Daoy (cell line): ENCODE data around the gene DDA1. TPM values are rescaled to one million over a fixed set of nuclear protein-coding genes. Genes with fewer than 3 reads are reported as not detected.

Source experiments
- DNase-seq: peaks from one replicate; pipeline ENCODE4 v3.0.0-alpha.2; 2015; ENCODE audit warnings: low read depth
- total RNA-seq: library from RNA; depleted of rRNA; stranded (reverse); fragments of >200 nt; shearing (Covaris generic); gene quantifications from 2 replicates; pipeline ENCODE4 v1.2.3, GENCODE V29; 2014

The DDA1 gene
- total RNA-seq, 1 experiment from 2014 or later = 63.0 TPM

GRCh38 chr19:17329366-17330261 lies 20.3 kb downstream of the DDA1 start:
- DNase-seq = no peak

DNA sequence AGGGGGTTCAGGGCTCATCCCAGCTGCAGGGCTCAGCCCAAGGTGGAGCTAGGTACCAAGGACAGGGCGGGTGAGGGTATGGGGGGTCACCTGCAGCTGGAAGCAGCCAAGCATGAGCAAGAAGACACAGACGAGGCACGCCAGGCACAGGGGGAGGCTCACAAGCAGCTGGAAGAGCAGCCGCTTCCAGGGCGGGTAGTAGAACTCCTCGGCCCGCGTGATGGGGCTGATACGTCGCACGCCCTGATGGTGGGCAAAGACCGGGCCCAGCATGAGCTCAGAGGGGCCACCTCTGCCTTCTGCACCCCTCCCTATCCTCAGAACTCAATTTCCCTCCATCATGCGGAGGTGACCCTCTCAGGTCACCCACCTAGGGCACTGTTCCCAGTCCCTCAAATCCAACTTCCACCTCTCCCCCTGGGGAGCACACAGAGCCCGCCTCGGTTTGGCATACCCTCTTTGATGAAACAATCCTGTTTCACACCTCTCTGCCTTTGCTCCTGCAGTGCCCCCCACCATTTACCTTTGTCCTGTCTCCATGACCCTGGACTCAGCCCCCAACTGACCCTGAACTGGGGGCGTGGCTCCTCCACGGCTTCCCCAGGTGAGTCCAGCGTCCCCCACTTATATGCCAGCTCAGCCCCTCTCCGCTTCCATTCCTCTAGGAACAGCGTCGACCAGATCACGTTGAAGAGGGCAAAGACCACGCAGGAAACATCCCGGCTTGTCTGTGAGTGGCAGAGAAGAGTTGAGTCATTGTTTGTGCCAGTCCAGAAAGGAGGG lies 21.1 kb downstream of the DDA1 start:
- DNase-seq = no peak

GRCh38 chr19:17331045-17331558 lies 21.7 kb downstream of the DDA1 start:
- DNase-seq = no peak

GRCh38 chr19:17332360-17332676 lies 23.0 kb downstream of the DDA1 start:
- no peak for DNase-seq

DNA sequence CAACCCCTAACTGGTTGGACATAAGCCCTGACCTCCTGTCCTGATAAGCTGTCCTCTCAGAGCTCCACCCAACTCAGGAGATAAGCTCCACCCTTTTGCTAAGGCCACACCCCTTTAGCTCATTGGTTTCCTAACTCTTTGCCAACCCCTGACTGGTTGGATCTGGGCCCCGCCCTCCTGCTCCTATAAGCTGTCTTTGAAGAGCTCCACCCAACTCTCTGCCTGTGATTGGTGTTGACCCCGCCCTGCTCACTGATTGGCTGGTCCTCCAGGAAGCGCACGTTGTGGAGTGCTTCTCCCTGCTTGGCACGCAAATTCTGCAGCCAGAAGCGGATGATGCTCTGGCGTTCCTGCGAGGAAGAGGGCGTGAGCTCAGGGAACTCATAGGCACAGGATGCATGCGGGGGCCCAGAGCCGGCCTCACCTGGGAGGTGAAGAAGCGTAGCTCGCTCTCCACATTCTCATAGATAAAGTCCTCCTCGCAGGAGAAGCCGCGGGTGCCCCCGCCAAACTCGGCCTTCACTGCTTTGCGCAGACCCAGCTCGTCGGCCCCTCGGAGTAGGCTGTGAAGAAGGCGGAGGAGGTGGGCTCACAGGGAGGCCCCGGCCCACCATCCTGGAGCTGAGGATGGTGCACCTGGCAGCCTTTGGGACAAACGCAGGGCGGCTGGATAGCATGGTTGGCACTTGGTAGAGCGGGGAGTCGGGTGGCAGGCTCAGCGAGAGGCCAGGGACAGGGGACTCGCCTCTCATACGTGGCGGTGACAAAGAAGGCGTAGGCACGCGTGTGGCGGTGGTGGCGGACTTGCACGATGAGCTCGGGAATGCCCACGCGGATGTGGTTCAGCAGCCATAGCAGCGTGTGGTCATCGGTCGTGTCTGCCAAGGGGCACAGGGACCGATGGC lies 23.6 kb downstream of the DDA1 start:
- peak; percentile 54 for DNase-seq

- DNase-seq = peak; percentile 92
These were observed 24.4 kb downstream of the DDA1 start for GRCh38 chr19:17333611-17334413.

- DNase-seq = peak; percentile 99
These were observed 25.3 kb downstream of the DDA1 start, which contains the start of gene ANO8 for GRCh38 chr19:17334414-17335409. ANO8 (minus strand) TSS chr19:17334855; CDS start chr19:17334670, 185 bp downstream.

DNA sequence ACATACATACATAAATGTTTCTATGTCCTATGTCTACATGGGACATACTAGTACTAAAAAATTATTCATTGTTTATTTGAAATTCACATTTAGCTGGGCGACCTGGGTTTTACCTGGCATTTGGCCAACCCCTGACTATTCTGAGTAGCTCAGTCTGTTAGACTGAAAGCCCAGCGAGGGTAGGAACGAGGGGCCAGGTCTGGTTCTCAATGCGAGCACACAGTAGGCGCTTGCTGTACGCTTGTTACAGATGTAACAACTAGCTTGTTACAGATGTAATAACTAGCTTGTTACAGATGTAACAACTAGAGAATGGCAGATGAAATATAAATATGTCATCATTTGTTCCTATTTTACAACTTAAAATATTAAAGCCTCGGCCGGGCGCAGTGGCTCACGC lies 26.2 kb downstream of the DDA1 start:
- no peak for DNase-seq

- DNase-seq = peak; percentile 99
These were observed 27.7 kb downstream of the DDA1 start, which contains the start of gene GTPBP3 for GRCh38 chr19:17336872-17337674. GTPBP3 (plus strand) TSS chr19:17337553; CDS start chr19:17337612, 59 bp downstream.

DNA sequence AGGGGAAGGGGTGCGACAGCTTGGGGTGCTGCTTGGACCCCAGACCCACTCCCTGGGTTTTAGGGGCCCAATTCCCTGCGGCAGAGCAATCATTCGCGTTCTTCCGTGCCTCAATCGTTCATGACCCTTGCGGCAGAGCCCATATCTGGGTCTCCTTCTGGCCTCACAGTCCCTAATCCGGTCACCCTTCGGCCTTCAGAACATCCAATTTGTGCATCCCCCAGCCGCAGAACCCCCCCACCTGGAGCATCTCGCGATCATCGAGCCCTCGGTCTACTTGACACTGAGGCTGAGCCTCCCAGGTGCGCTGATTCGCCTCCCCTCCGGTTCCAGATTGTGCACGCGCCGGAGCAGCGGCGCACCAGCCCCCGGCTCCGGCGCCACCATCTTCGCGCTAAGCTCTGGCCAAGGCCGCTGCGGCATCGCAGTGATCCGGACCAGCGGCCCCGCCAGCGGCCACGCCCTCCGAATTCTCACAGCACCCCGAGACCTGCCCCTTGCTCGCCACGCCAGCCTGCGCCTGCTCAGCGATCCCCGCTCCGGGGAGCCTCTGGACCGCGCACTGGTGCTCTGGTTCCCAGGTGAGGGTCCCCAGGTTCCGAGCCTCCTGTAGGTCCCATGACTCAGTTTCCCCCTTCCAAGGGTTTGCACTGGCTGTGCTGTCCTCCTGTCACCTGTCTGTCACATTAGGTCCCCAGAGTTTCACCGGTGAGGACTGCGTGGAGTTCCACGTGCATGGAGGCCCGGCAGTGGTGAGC lies 28.5 kb downstream of the DDA1 start:
- DNase-seq = peak; percentile 39

DNA sequence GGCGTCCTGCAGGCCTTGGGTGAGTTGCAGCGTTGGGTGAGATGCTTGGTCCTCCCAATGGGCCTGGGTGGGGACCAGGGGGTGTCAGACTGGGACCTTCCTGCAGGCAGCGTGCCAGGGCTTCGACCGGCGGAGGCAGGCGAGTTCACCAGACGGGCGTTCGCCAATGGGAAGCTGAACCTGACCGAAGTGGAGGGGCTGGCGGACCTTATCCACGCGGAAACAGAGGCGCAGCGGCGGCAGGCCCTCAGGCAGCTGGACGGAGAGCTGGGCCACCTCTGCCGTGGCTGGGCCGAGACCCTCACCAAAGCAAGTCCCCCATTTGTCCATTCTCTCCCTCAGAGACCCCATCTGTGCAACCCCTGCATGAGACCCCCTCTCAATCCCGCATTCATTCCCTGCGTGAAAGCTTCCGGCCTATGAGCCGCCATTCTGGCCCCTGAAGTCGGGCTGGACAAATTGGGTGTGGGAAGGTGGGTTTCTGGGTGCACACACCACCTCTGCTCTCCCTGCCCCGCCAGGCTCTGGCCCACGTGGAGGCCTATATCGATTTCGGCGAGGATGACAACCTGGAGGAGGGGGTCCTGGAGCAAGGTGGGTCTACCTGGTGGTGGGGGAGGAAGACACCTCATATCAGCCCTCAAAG lies 29.2 kb downstream of the DDA1 start:
- DNase-seq = no peak

DNA sequence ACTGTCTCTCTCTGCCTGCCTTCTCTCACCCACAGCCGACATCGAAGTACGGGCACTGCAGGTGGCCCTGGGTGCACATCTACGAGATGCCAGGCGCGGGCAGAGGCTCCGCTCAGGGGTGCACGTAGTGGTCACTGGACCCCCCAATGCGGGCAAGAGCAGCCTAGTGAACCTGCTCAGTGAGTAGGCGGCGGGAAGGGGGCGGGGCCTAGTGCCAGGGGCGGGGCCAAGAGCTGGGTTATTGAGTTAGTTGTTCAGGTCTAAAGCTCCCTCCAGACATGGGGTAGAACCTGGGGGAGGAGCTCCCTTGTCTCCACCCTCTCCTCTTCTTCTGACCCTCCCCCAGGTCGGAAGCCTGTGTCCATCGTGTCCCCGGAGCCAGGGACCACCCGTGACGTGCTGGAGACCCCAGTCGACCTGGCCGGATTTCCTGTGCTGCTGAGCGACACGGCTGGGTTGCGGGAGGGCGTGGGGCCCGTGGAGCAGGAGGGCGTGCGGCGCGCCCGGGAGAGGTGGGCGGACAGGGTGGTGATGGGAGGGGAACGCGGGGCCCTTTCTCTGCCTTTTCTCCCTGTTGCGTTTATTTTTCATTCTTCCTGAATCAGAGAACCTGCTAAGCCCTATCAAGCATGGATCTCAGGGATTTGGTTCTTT lies 29.9 kb downstream of the DDA1 start:
- no peak for DNase-seq

GRCh38 chr19:17340302-17340870 lies 31.0 kb downstream of the DDA1 start:
- peak; percentile 57 for DNase-seq

DNA sequence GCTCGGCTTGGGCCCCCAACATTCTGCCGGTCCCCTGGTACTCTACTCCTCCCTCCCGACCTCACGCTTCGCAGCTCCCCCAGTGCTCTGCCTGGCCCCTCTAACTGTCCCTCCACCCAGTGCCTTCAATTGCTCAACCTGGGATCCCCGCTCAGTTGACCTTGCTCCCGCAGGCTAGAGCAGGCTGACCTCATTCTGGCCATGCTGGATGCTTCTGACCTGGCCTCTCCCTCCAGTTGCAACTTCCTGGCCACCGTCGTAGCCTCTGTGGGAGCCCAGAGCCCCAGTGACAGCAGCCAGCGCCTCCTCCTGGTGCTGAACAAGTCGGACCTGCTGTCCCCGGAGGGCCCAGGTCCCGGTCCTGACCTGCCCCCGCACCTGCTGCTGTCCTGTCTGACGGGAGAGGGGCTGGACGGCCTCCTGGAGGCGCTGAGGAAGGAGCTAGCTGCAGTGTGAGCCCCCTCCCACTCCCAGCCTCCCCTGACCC lies 31.6 kb downstream of the DDA1 start:
- no peak for DNase-seq

- no peak for DNase-seq
These were observed 32.0 kb downstream of the DDA1 start for GRCh38 chr19:17341386-17341785.

- DNase-seq = no peak
These were observed 32.5 kb downstream of the DDA1 start for GRCh38 chr19:17341845-17342244.
